NK-92 treated with Interleukin-12 subunit alpha and Interleukin-12 subunit beta, amount 100 ng/mL, for 24 hours (cell line): ENCODE results near the gene ADAD1.
"Not testable (repeated sequence)": the region's sequence is repeated elsewhere in the genome, so short reads cannot be mapped to it uniquely, and the experiment has no call there.

ENCODE experiments used
- DNase-seq: peaks from one replicate; lab custom pipeline; 2025; lab: John Stamatoyannopoulos, UW

The ADAD1 gene

GRCh38 chr4:122378711-122379110 is at the start of gene ADAD1:
ADAD1 (plus strand) TSS chr4:122379011; CDS start chr4:122380070, 1,059 bp downstream.
- no peak for DNase-seq

- no peak for DNase-seq
Measured at GRCh38 chr4:122329876-122330565, 48.8 kb upstream of the ADAD1 start.

- DNase-seq: no peak
Measured at GRCh38 chr4:122331195-122331594, 47.6 kb upstream of the ADAD1 start.

- no peak for DNase-seq
Measured at GRCh38 chr4:122334828-122335227, 44.0 kb upstream of the ADAD1 start.

- DNase-seq: no peak
Measured at GRCh38 chr4:122341886-122342285, 36.9 kb upstream of the ADAD1 start.

GRCh38 chr4:122346036-122346435 is 32.8 kb upstream of the ADAD1 start:
- DNase-seq: no peak

- no peak for DNase-seq
Measured at GRCh38 chr4:122346503-122346902, 32.3 kb upstream of the ADAD1 start.

- no peak for DNase-seq
Measured at GRCh38 chr4:122356317-122356808, 22.4 kb upstream of the ADAD1 start.

GRCh38 chr4:122360754-122361153 is 18.1 kb upstream of the ADAD1 start:
- DNase-seq: no peak

- DNase-seq: no peak
Measured at GRCh38 chr4:122364700-122365404, 14.0 kb upstream of the ADAD1 start.

- DNase-seq: not testable (repeated sequence)
Measured at GRCh38 chr4:122368786-122369185, 10.0 kb upstream of the ADAD1 start.

GRCh38 chr4:122377352-122377751 is 1.5 kb upstream of the ADAD1 start:
- DNase-seq: no peak

GRCh38 chr4:122379239-122379638 is 428 bp downstream of the ADAD1 start:
- no peak for DNase-seq

GRCh38 chr4:122383341-122383740 is 4.5 kb downstream of the ADAD1 start:
- DNase-seq: no peak

- no peak for DNase-seq
Measured at GRCh38 chr4:122384245-122384644, 5.4 kb downstream of the ADAD1 start.

GRCh38 chr4:122393276-122393675 is 14.5 kb downstream of the ADAD1 start:
- no peak for DNase-seq

GRCh38 chr4:122403861-122404260 is 25.1 kb downstream of the ADAD1 start:
- no peak for DNase-seq

- no peak for DNase-seq
Measured at GRCh38 chr4:122412547-122412946, 33.7 kb downstream of the ADAD1 start.

- DNase-seq: no peak
Measured at GRCh38 chr4:122423246-122423645, 44.4 kb downstream of the ADAD1 start.

- DNase-seq: no peak
Measured at GRCh38 chr4:122431351-122431750, 52.5 kb downstream of the ADAD1 start.

- no peak for DNase-seq
Measured at GRCh38 chr4:122434285-122434684, 55.5 kb downstream of the ADAD1 start.

- DNase-seq: no peak
Measured at GRCh38 chr4:122450847-122451246, 72.0 kb downstream of the ADAD1 start.

- DNase-seq: no peak
Measured at GRCh38 chr4:122453384-122453995, 74.7 kb downstream of the ADAD1 start.
